Neutrophil (primary cell): Measurements from ENCODE around the gene CHST11.
A peak's percentile ranks its signal among the peaks of the same experiment; 100 is the strongest.

ENCODE experiments used
- H3K27ac ChIP-seq: fragments of 200-600 bp; sonication (generic); 2 replicates; pipeline ENCODE4 v1.5.1; 2016; ENCODE audit warnings: mild to moderate bottlenecking, moderate library complexity
- H3K27me3 ChIP-seq: fragments of 200-600 bp; sonication (generic); 2 replicates; pipeline ENCODE4 v1.6.0; 2016; ENCODE audit warnings: mild to moderate bottlenecking
- H3K36me3 ChIP-seq: fragments of 200-600 bp; sonication (generic); 2 replicates; pipeline ENCODE4 v1.5.1; 2017
- H3K4me1 ChIP-seq, 2 experiments: fragments of 200-600 bp in 1 of 2; sonication (generic) in 1 of 2; 1 replicate in 1 of 2; 2 replicates in 1 of 2; pipeline versions ENCODE4 v1.5.1 to v1.6.1; 2013 to 2016; ENCODE audit warnings: low read depth in 1 of 2, low read length in 1 of 2, mild to moderate bottlenecking in 1 of 2, moderate library complexity in 1 of 2; ENCODE audit not compliant: control insufficient read depth in 1 of 2, insufficient read depth in 1 of 2
- H3K4me3 ChIP-seq, 2 experiments: fragments of 200-600 bp in 1 of 2; sonication (generic) in 1 of 2; 1 replicate in 1 of 2; 2 replicates in 1 of 2; pipeline ENCODE4 v1.5.1; 2013 to 2016; ENCODE audit warnings: low read depth in 1 of 2, low read length in 1 of 2, mild to moderate bottlenecking in 1 of 2, moderate library complexity in 1 of 2
- H3K9me3 ChIP-seq: fragments of 200-600 bp; sonication (generic); 2 replicates; pipeline ENCODE4 v1.5.1; 2016
- CTCF ChIP-seq: fragments of 200-600 bp; sonication (generic); IDR thresholded peaks from 2 replicates; pipeline ENCODE4 v1.5.1; 2016; ENCODE audit warnings: antibody characterized with exemption

The CHST11 gene

GRCh38 chr12:104599272-104600035 lies 142.7 kb downstream of the CHST11 start:
- TF ChIP-seq CTCF, result no peak
- H3K27ac ChIP-seq, result peak overlapping the region; percentile 39

GRCh38 chr12:104600036-104600712 lies 143.4 kb downstream of the CHST11 start:
- H3K9me3 ChIP-seq, result no peaks in the 10 kb centered on the region
- TF ChIP-seq CTCF, result no peak
- no peak overlapping the region for H3K4me3 ChIP-seq
- peak overlapping the region; percentile 19 for H3K27ac ChIP-seq
- H3K36me3 ChIP-seq, result peaks cover 14% of the 10 kb centered on the region
- H3K4me1 ChIP-seq, result peaks cover 48 to 63% of the 10 kb centered on the region in 2 experiments
- H3K27me3 ChIP-seq, result no peaks in the 10 kb centered on the region

More at GRCh38 chr12:104599272-104600035, 142.7 kb downstream of the CHST11 start:
- Histone ChIP-seq H3K27me3 (no peaks in the 10 kb centered on the region), H3K4me3 (no peak overlapping the region), H3K36me3 (peaks cover 14% of the 10 kb centered on the region), H3K9me3 (no peaks in the 10 kb centered on the region), H3K4me1 (peaks cover 41 to 55% of the 10 kb centered on the region in 2 experiments)

- peaks cover 14% of the 10 kb centered on the region for H3K36me3 ChIP-seq
- peaks cover 43 to 64% of the 10 kb centered on the region in 2 experiments for H3K4me1 ChIP-seq
- H3K27me3 ChIP-seq, result no peaks in the 10 kb centered on the region
These were observed 144.3 kb downstream of the CHST11 start for GRCh38 chr12:104600790-104601739.

GRCh38 chr12:104602406-104602805 lies 145.7 kb downstream of the CHST11 start:
- Histone ChIP-seq H3K36me3 (peaks cover 14% of the 10 kb centered on the region), H3K4me1 (peaks cover 35 to 54% of the 10 kb centered on the region in 2 experiments), H3K27ac (no peak overlapping the region), H3K9me3 (no peaks in the 10 kb centered on the region), H3K4me3 (no peak overlapping the region), H3K27me3 (no peaks in the 10 kb centered on the region)
- TF ChIP-seq CTCF, result no peak

More at GRCh38 chr12:104600790-104601739, 144.3 kb downstream of the CHST11 start:
- no peak for TF ChIP-seq CTCF
- peak overlapping the region; percentile 50 for H3K27ac ChIP-seq
- no peak overlapping the region for H3K4me3 ChIP-seq
- H3K9me3 ChIP-seq, result no peaks in the 10 kb centered on the region

- TF ChIP-seq CTCF, result no peak
- Histone ChIP-seq H3K36me3 (peaks cover 14% of the 10 kb centered on the region), H3K4me3 (no peak overlapping the region), H3K9me3 (no peaks in the 10 kb centered on the region), H3K27ac (peak overlapping the region; percentile 83), H3K4me1 (peaks cover 35 to 54% of the 10 kb centered on the region in 2 experiments), H3K27me3 (no peaks in the 10 kb centered on the region)
These were observed 146.1 kb downstream of the CHST11 start for GRCh38 chr12:104602896-104603295.
